ENCODE results near the gene UCK2. TPM values are rescaled to one million over a fixed set of nuclear protein-coding genes. Genes with fewer than 3 reads are reported as not detected.

The UCK2 gene
- total and polyA plus RNA-seq, 2 experiments from 2014 or later, result 101 to 149 TPM

GRCh38 chr1:165826565-165827267, 698 bp upstream of the UCK2 start:
- Histone ChIP-seq H3K4me3 (peak overlapping the region; percentile 87), H3K4me1 (ENCODE audit: insufficient read depth) (peaks cover 26% of the 10 kb centered on the region), H3K9me2 (ENCODE audit: insufficient read depth) (0 out of 2 replicates have a peak, but pooled peaks cover 7% of the 10 kb centered on the region), H3K27me3 (ENCODE audit: insufficient read depth) (no peaks in the 10 kb centered on the region), H3K79me2 (replicated peaks; ENCODE audit: insufficient read depth) (peaks cover 37% of the 10 kb centered on the region), H4K20me1 (replicated peaks; ENCODE audit: insufficient read depth) (peaks cover 19% of the 10 kb centered on the region), H3K27ac (ENCODE audit: low read depth) (no peak overlapping the region; the same call in 1 of the 2 replicates), H3K4me2 (peak overlapping the region; percentile 80), H2AFZ (peak overlapping the region; percentile 94), H3F3A (replicated peaks; ENCODE audit: low read depth) (no peaks in the 10 kb centered on the region), H3K36me3 (ENCODE audit: insufficient read depth) (no peaks in the 10 kb centered on the region)
- H3K4me1 Mint-ChIP-seq, result peaks cover 21% of the 10 kb centered on the region
- peaks cover 22% of the 10 kb centered on the region for H3K36me3 Mint-ChIP-seq (ENCODE audit: low read depth)
- TF ChIP-seq ETS1 (IDR thresholded peaks at IDR 0.05) (no peak), ZNF462 (CRISPR knock-in tag; IDR thresholded peaks at IDR 0.05) (no peak), EZH2phosphoT487 (IDR thresholded peaks at IDR 0.05; ENCODE audit: unreplicated experiment) (no peak), STAT1 (IDR thresholded peaks at IDR 0.05; ENCODE audit: unreplicated experiment) (no peak), CREB1 (CRISPR knock-in tag; IDR thresholded peaks at IDR 0.05; ENCODE audit: low read depth) (no peak), POLR2AphosphoS5 (IDR thresholded peaks at IDR 0.05; ENCODE audit: low read depth) (no peak), CTCF (conservative IDR thresholded peaks at IDR 0.05; ENCODE audit: low read depth in 2 of 2) (no peak), ZNF331 (CRISPR knock-in tag; IDR thresholded peaks at IDR 0.05; ENCODE audit: low read depth) (no peak), NANOG (IDR thresholded peaks at IDR 0.05; ENCODE audit: borderline replicate concordance) (no peak)
- peaks cover 3% of the 10 kb centered on the region; the same call in 2 of the 3 replicates for H3K9me3 Mint-ChIP-seq
- peaks cover 19% of the 10 kb centered on the region for H3K27me3 Mint-ChIP-seq (ENCODE audit: insufficient read depth, low read depth, poor library complexity)
- peak overlapping the region; percentile 75 for H3K4me3 Mint-ChIP-seq
- H3K27ac Mint-ChIP-seq, result peak overlapping the region; percentile 38; the same call in 1 of the 2 replicates
- ATAC-seq (no peak), DNase-seq (ENCODE audit: low spot score) (no peak)
